Liver (tissue), 9 donors: ENCODE results near the gene BAHCC1. TPM values are rescaled to one million over a fixed set of nuclear protein-coding genes. Genes with fewer than 3 reads are reported as not detected.

Source experiments
- DNase-seq: peaks from one replicate; pipeline ENCODE4 v3.0.0-alpha.2; 2017; ENCODE audit warnings: low spot score
- H3K27ac ChIP-seq, 2 donors: one replicate each; pipeline ENCODE4 v1.7.0; 2013; ENCODE audit warnings: inconsistent platforms in 2 of 2, low read length in 2 of 2, control low read depth in 1 of 2, low read depth in 1 of 2, mild to moderate bottlenecking in 1 of 2
- H3K27me3 ChIP-seq, 4 donors: one replicate each; pipeline versions ENCODE4 v1.6.1 to v1.7.0; 2013; ENCODE audit warnings: low read length in 3 of 4, inconsistent platforms in 1 of 4, mild to moderate bottlenecking in 1 of 4, moderate library complexity in 1 of 4; ENCODE audit not compliant: control insufficient read depth in 4 of 4, insufficient read depth in 4 of 4
- H3K36me3 ChIP-seq, 4 donors: one replicate each; pipeline versions ENCODE4 v1.6.1 to v1.7.0; 2013; ENCODE audit warnings: low read length in 3 of 4, mild to moderate bottlenecking in 3 of 4, low read depth in 1 of 4, moderate library complexity in 1 of 4; ENCODE audit not compliant: control insufficient read depth in 4 of 4, insufficient read depth in 3 of 4
- H3K4me1 ChIP-seq, 4 donors: one replicate each; pipeline versions ENCODE4 v1.6.1 to v1.7.0; 2013; ENCODE audit warnings: low read length in 3 of 4, mild to moderate bottlenecking in 3 of 4, moderate library complexity in 1 of 4; ENCODE audit not compliant: control insufficient read depth in 4 of 4, insufficient read depth in 4 of 4
- H3K4me3 ChIP-seq, 3 donors: one replicate each; pipeline versions ENCODE4 v1.6.1 to v1.7.0; 2013; ENCODE audit warnings: low read length in 3 of 3, control low read depth in 1 of 3, low read depth in 1 of 3, mild to moderate bottlenecking in 1 of 3
- H3K9ac ChIP-seq, 2 donors: one replicate each; pipeline ENCODE4 v1.7.0; 2013; ENCODE audit warnings: low read length in 2 of 2, mild to moderate bottlenecking in 2 of 2, moderate library complexity in 2 of 2, control low read depth in 1 of 2, low read depth in 1 of 2
- H3K9me3 ChIP-seq, 4 donors: one replicate each; pipeline versions ENCODE4 v1.6.1 to v1.7.0; 2013; ENCODE audit warnings: low read length in 3 of 4; ENCODE audit not compliant: control insufficient read depth in 4 of 4
- EGR1 ChIP-seq, 2 donors: IDR thresholded peaks; 2 replicates each; pipeline ENCODE4 v1.6.1; 2016 to 2018; ENCODE audit warnings: antibody characterized with exemption in 2 of 2, low read depth in 2 of 2
- FOXA1 ChIP-seq: IDR thresholded peaks from 2 replicates; pipeline ENCODE4 v1.6.1; 2016; ENCODE audit warnings: antibody characterized with exemption
- FOXA2 ChIP-seq: IDR thresholded peaks from 2 replicates; pipeline ENCODE4 v1.6.1; 2016; ENCODE audit warnings: antibody characterized with exemption
- GABPA ChIP-seq, 2 donors: IDR thresholded peaks in 1 of 2; conservative IDR thresholded peaks in 1 of 2; 2 replicates each; pipeline ENCODE4 v1.6.1; 2016; ENCODE audit warnings: antibody characterized with exemption in 2 of 2, mild to moderate bottlenecking in 1 of 2, moderate library complexity in 1 of 2
- HNF4A ChIP-seq, 2 donors: conservative IDR thresholded peaks; 2 replicates each; pipeline ENCODE4 v1.6.1; 2016; ENCODE audit warnings: antibody characterized with exemption in 2 of 2, mild to moderate bottlenecking in 2 of 2
- HNF4G ChIP-seq: IDR thresholded peaks from 2 replicates; pipeline ENCODE4 v1.6.1; 2016; ENCODE audit warnings: antibody characterized with exemption
- JUND ChIP-seq, 2 donors: IDR thresholded peaks; 2 replicates each; pipeline ENCODE4 v1.6.1; 2016; ENCODE audit warnings: antibody characterized with exemption in 2 of 2
- MAX ChIP-seq: IDR thresholded peaks from 2 replicates; pipeline ENCODE4 v1.6.1; 2016; ENCODE audit warnings: antibody characterized with exemption
- NR2F2 ChIP-seq: IDR thresholded peaks from 2 replicates; pipeline ENCODE4 v1.6.1; 2016; ENCODE audit warnings: antibody characterized with exemption
- RAD21 ChIP-seq, 2 donors: IDR thresholded peaks; 2 replicates each; pipeline ENCODE4 v1.6.1; 2016; ENCODE audit warnings: antibody characterized with exemption in 2 of 2, mild to moderate bottlenecking in 2 of 2
- REST ChIP-seq: IDR thresholded peaks from 2 replicates; pipeline ENCODE4 v1.6.1; 2016; ENCODE audit warnings: antibody characterized with exemption, mild to moderate bottlenecking
- RXRA ChIP-seq, 2 donors: IDR thresholded peaks; 2 replicates each; pipeline ENCODE4 v1.6.1; 2017 to 2018; ENCODE audit warnings: antibody characterized with exemption in 2 of 2, mild to moderate bottlenecking in 1 of 2
- SP1 ChIP-seq: IDR thresholded peaks from 2 replicates; pipeline ENCODE4 v1.6.1; 2018; ENCODE audit warnings: antibody characterized with exemption, mild to moderate bottlenecking
- TAF1 ChIP-seq: conservative IDR thresholded peaks from 2 replicates; pipeline ENCODE4 v1.6.1; 2016; ENCODE audit warnings: antibody characterized with exemption, mild to moderate bottlenecking
- YY1 ChIP-seq: IDR thresholded peaks from 2 replicates; pipeline ENCODE4 v1.6.1; 2016; ENCODE audit warnings: antibody characterized with exemption, mild to moderate bottlenecking
- WGBS: extraction: QIAGEN DNeasy Blood & Tissue Kit; methylation state at CpG from one replicate; pipeline ENCODE4 v1.1.7; 2013; 5-methylcytosine and 5-hydroxymethylcytosine counted together
- polyA plus RNA-seq, 2 donors: library from polyadenylated mRNA; stranded (reverse) in 1 of 2; unstranded in 1 of 2; fragments of 200-250 nt in 1 of 2; fragments of >200 nt in 1 of 2; fragmentation: Nextera tagmentation in 1 of 2; extraction: Ambion mirVana in 1 of 2; gene quantifications; one replicate each; pipeline versions ENCODE4 v1.2.1 to v1.2.3, GENCODE V29; 2013 to 2015
- total RNA-seq, 2 donors: library from RNA; depleted of rRNA; stranded (reverse); fragments of >200 nt; gene quantifications; one replicate each; pipeline ENCODE4 v1.2.3, GENCODE V29; 2014
- TF ChIP-seq, protein P1 (sequence below): fragments of 150-350 bp; IDR thresholded peaks from 2 replicates; pipeline ENCODE4 v1.5.1; 2017; ENCODE audit warnings: improper control_type of control experiment, low read depth, low read length; ENCODE audit not compliant: missing input control
- TF ChIP-seq, protein P2 (sequence below): IDR thresholded peaks from 2 replicates; pipeline ENCODE4 v1.6.1; 2016; ENCODE audit warnings: antibody characterized with exemption
- TF ChIP-seq, protein P3 (sequence below): IDR thresholded peaks from 2 replicates; pipeline ENCODE4 v1.6.1; 2016; ENCODE audit warnings: antibody characterized with exemption
- donor health status: healthy.
- donor health status: healthy.
- donor health status: healthy.
- donor health status: healthy.
- donor health status: healthy.

The BAHCC1 gene
- total and polyA plus RNA-seq, 4 donors = 0.76 to 3.9 (median 2.5) TPM

DNA sequence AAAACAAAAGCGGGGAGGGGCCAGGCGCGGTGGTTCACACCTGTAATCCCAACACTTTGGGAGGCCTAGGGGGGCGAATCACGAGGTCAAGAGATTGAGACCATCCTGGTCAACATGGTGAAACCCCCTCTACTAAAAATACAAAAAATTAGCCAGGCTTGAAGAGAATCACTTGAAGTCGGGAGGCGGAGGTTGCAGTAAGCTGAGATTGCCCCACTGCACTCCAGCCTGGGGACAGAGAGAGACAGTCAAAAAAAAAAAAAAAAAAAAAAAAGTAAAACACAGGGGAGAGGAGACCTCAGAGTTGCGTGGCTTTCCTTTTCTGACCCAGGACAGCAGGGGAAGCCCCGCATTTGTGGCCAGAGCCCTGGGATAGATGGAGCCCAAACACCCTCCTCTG lies 97.4 kb downstream of the BAHCC1 start:
- Histone ChIP-seq H3K27me3 (no peaks in the 10 kb centered on the region), H3K36me3 (no peaks in the 10 kb centered on the region), H3K9ac (no peak overlapping the region), H3K27ac (no peak overlapping the region), H3K4me3 (no peak overlapping the region), H3K4me1 (peaks cover 0 to 6% (median 3%) of the 10 kb centered on the region in 4 donors), H3K9me3 (no peaks in the 10 kb centered on the region)
- DNase-seq = no peak
- WGBS = 85% methylated on average over 9 of the region's 9 CpGs
- TF ChIP-seq EGR1 (IDR thresholded peaks at IDR 0.05; ENCODE audit: low read depth in 2 of 2) (no peak), FOXA1 (no peak), GABPA (IDR thresholded peaks at IDR 0.05 in 1 of 2, conservative IDR thresholded peaks at IDR 0.05 in 1 of 2) (no peak)

DNA sequence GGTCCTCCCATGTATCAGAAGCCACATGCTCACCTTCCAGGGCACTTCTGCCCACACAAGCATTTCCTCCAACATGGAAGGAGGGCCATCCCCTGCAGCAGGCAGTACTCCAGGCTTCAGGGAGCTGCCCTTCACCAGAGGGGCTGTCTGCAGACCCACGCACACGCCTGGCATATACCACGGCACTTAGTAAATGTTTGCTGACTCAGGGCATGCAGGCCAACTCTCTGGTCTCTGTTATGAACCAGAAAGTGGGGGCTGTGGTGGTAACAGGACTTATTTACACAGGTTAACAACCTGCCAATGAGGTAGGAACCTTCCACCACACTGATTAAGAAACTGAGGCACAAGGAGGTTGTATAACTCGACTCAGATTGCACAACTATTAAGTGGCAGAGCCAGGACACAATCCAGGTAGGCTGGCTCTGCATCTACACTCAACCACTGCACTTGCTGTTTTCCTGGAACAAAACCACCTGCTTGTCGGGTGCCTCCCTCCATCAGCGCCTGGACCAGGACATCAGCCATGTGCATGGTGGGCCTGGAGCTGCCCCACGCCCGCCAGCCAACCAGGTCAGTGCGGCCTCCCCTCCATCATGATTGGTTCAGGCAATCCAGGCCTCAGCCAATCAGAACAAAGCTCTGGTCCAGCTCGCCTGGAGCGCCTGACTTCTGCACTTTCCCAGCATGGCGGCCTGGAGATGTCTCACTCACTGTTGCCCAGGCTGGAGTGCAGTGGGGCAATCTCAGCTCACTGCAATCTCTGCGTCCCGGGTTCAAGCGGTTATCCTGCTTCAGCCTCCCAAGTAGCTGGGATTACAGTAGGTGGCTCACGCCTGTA lies 98.2 kb downstream of the BAHCC1 start:
- Histone ChIP-seq H3K27me3 (no peaks in the 10 kb centered on the region), H3K4me3 (no peak overlapping the region), H3K4me1 (peaks cover 0 to 3% (median 1%) of the 10 kb centered on the region in 4 donors), H3K36me3 (no peaks in the 10 kb centered on the region), H3K27ac (no peak overlapping the region), H3K9ac (no peak overlapping the region), H3K9me3 (no peaks in the 10 kb centered on the region)
- DNase-seq = no peak
- TF ChIP-seq MAX = no peak
- no peak for TF ChIP-seq FOXA2
- no peak for TF ChIP-seq FOXA1
- TF ChIP-seq, protein P1, sequence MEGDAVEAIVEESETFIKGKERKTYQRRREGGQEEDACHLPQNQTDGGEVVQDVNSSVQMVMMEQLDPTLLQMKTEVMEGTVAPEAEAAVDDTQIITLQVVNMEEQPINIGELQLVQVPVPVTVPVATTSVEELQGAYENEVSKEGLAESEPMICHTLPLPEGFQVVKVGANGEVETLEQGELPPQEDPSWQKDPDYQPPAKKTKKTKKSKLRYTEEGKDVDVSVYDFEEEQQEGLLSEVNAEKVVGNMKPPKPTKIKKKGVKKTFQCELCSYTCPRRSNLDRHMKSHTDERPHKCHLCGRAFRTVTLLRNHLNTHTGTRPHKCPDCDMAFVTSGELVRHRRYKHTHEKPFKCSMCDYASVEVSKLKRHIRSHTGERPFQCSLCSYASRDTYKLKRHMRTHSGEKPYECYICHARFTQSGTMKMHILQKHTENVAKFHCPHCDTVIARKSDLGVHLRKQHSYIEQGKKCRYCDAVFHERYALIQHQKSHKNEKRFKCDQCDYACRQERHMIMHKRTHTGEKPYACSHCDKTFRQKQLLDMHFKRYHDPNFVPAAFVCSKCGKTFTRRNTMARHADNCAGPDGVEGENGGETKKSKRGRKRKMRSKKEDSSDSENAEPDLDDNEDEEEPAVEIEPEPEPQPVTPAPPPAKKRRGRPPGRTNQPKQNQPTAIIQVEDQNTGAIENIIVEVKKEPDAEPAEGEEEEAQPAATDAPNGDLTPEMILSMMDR = no peak
- TF ChIP-seq RAD21 (IDR thresholded peaks at IDR 0.05) = no peak
- no peak for TF ChIP-seq RXRA (IDR thresholded peaks at IDR 0.05)
- TF ChIP-seq JUND (IDR thresholded peaks at IDR 0.05) = no peak
- TF ChIP-seq, protein P2, sequence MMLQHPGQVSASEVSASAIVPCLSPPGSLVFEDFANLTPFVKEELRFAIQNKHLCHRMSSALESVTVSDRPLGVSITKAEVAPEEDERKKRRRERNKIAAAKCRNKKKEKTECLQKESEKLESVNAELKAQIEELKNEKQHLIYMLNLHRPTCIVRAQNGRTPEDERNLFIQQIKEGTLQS = no peak
- TF ChIP-seq EGR1 (IDR thresholded peaks at IDR 0.05; ENCODE audit: low read depth in 2 of 2) = no peak
- TF ChIP-seq NR2F2 = no peak
- TF ChIP-seq TAF1 = no peak
- TF ChIP-seq HNF4A (conservative IDR thresholded peaks at IDR 0.05) = no peak
- TF ChIP-seq, protein P3, sequence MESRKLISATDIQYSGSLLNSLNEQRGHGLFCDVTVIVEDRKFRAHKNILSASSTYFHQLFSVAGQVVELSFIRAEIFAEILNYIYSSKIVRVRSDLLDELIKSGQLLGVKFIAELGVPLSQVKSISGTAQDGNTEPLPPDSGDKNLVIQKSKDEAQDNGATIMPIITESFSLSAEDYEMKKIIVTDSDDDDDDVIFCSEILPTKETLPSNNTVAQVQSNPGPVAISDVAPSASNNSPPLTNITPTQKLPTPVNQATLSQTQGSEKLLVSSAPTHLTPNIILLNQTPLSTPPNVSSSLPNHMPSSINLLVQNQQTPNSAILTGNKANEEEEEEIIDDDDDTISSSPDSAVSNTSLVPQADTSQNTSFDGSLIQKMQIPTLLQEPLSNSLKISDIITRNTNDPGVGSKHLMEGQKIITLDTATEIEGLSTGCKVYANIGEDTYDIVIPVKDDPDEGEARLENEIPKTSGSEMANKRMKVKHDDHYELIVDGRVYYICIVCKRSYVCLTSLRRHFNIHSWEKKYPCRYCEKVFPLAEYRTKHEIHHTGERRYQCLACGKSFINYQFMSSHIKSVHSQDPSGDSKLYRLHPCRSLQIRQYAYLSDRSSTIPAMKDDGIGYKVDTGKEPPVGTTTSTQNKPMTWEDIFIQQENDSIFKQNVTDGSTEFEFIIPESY = no peak
- TF ChIP-seq GABPA (IDR thresholded peaks at IDR 0.05 in 1 of 2, conservative IDR thresholded peaks at IDR 0.05 in 1 of 2) = no peak
- TF ChIP-seq REST = no peak
- no peak for TF ChIP-seq SP1
- no peak for TF ChIP-seq HNF4G
- TF ChIP-seq YY1 = no peak
- 89% methylated on average over 16 of the region's 16 CpGs for WGBS
